Liver (tissue), 3 donors: ENCODE data around the gene CDK16.

Source experiments
- EGR1 ChIP-seq, 2 donors: IDR thresholded peaks; 2 replicates each; pipeline ENCODE4 v1.6.1; 2016 to 2018; ENCODE audit warnings: antibody characterized with exemption in 2 of 2, low read depth in 2 of 2
- FOXA1 ChIP-seq: IDR thresholded peaks from 2 replicates; pipeline ENCODE4 v1.6.1; 2016; ENCODE audit warnings: antibody characterized with exemption
- HNF4A ChIP-seq, 2 donors: conservative IDR thresholded peaks; 2 replicates each; pipeline ENCODE4 v1.6.1; 2016; ENCODE audit warnings: antibody characterized with exemption in 2 of 2, mild to moderate bottlenecking in 2 of 2
- JUND ChIP-seq, 2 donors: IDR thresholded peaks; 2 replicates each; pipeline ENCODE4 v1.6.1; 2016; ENCODE audit warnings: antibody characterized with exemption in 2 of 2
- NR2F2 ChIP-seq: IDR thresholded peaks from 2 replicates; pipeline ENCODE4 v1.6.1; 2016; ENCODE audit warnings: antibody characterized with exemption
- RAD21 ChIP-seq, 2 donors: IDR thresholded peaks; 2 replicates each; pipeline ENCODE4 v1.6.1; 2016; ENCODE audit warnings: antibody characterized with exemption in 2 of 2, mild to moderate bottlenecking in 2 of 2
- RXRA ChIP-seq, 2 donors: IDR thresholded peaks; 2 replicates each; pipeline ENCODE4 v1.6.1; 2017 to 2018; ENCODE audit warnings: antibody characterized with exemption in 2 of 2, mild to moderate bottlenecking in 1 of 2
- SP1 ChIP-seq: IDR thresholded peaks from 2 replicates; pipeline ENCODE4 v1.6.1; 2018; ENCODE audit warnings: antibody characterized with exemption, mild to moderate bottlenecking
- TAF1 ChIP-seq: conservative IDR thresholded peaks from 2 replicates; pipeline ENCODE4 v1.6.1; 2016; ENCODE audit warnings: antibody characterized with exemption, mild to moderate bottlenecking
- YY1 ChIP-seq: IDR thresholded peaks from 2 replicates; pipeline ENCODE4 v1.6.1; 2016; ENCODE audit warnings: antibody characterized with exemption, mild to moderate bottlenecking
- TF ChIP-seq, protein P1 (sequence below): fragments of 150-350 bp; IDR thresholded peaks from 2 replicates; pipeline ENCODE4 v1.5.1; 2017; ENCODE audit warnings: improper control_type of control experiment, low read depth, low read length; ENCODE audit not compliant: missing input control
- TF ChIP-seq, protein P2 (sequence below): IDR thresholded peaks from 2 replicates; pipeline ENCODE4 v1.6.1; 2016; ENCODE audit warnings: antibody characterized with exemption, mild to moderate bottlenecking
- TF ChIP-seq, protein P3 (sequence below): IDR thresholded peaks from 2 replicates; pipeline ENCODE4 v1.6.1; 2016; ENCODE audit warnings: antibody characterized with exemption
- TF ChIP-seq, protein P4 (sequence below): IDR thresholded peaks from 2 replicates; pipeline ENCODE4 v1.6.1; 2016; ENCODE audit warnings: antibody characterized with exemption
- donor health status: healthy.
- donor health status: healthy.

DNA sequence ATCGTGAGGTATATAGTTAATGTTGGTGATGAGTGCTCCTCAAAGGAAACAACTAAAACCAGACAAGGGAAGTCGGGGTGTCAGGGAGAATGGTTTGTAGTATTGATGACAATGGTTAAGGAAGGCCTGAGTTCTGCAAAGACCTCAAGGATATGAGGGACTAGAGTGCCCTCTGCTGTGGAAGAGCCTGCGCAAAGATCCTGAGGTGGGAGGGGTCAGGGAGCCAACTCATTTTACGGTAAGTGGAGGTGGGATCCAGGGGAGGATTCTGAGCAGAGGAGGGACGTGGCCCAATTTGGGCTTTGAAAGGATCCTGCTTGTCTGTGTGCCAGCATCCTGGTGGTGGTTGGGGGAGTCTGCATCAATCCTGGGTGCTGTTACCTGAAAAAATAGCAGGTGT is 13.5 kb upstream of the CDK16 start:
- TF ChIP-seq, protein P1, sequence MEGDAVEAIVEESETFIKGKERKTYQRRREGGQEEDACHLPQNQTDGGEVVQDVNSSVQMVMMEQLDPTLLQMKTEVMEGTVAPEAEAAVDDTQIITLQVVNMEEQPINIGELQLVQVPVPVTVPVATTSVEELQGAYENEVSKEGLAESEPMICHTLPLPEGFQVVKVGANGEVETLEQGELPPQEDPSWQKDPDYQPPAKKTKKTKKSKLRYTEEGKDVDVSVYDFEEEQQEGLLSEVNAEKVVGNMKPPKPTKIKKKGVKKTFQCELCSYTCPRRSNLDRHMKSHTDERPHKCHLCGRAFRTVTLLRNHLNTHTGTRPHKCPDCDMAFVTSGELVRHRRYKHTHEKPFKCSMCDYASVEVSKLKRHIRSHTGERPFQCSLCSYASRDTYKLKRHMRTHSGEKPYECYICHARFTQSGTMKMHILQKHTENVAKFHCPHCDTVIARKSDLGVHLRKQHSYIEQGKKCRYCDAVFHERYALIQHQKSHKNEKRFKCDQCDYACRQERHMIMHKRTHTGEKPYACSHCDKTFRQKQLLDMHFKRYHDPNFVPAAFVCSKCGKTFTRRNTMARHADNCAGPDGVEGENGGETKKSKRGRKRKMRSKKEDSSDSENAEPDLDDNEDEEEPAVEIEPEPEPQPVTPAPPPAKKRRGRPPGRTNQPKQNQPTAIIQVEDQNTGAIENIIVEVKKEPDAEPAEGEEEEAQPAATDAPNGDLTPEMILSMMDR, result no peak
- TF ChIP-seq JUND (IDR thresholded peaks at IDR 0.05) (no peak), EGR1 (IDR thresholded peaks at IDR 0.05; ENCODE audit: low read depth in 2 of 2) (no peak), YY1 (no peak), SP1 (no peak), RXRA (IDR thresholded peaks at IDR 0.05) (no peak), FOXA1 (no peak), NR2F2 (no peak), TAF1 (no peak), HNF4A (conservative IDR thresholded peaks at IDR 0.05) (no peak), RAD21 (IDR thresholded peaks at IDR 0.05) (no peak)
- TF ChIP-seq, protein P2, sequence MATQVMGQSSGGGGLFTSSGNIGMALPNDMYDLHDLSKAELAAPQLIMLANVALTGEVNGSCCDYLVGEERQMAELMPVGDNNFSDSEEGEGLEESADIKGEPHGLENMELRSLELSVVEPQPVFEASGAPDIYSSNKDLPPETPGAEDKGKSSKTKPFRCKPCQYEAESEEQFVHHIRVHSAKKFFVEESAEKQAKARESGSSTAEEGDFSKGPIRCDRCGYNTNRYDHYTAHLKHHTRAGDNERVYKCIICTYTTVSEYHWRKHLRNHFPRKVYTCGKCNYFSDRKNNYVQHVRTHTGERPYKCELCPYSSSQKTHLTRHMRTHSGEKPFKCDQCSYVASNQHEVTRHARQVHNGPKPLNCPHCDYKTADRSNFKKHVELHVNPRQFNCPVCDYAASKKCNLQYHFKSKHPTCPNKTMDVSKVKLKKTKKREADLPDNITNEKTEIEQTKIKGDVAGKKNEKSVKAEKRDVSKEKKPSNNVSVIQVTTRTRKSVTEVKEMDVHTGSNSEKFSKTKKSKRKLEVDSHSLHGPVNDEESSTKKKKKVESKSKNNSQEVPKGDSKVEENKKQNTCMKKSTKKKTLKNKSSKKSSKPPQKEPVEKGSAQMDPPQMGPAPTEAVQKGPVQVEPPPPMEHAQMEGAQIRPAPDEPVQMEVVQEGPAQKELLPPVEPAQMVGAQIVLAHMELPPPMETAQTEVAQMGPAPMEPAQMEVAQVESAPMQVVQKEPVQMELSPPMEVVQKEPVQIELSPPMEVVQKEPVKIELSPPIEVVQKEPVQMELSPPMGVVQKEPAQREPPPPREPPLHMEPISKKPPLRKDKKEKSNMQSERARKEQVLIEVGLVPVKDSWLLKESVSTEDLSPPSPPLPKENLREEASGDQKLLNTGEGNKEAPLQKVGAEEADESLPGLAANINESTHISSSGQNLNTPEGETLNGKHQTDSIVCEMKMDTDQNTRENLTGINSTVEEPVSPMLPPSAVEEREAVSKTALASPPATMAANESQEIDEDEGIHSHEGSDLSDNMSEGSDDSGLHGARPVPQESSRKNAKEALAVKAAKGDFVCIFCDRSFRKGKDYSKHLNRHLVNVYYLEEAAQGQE, result no peak
- TF ChIP-seq, protein P3, sequence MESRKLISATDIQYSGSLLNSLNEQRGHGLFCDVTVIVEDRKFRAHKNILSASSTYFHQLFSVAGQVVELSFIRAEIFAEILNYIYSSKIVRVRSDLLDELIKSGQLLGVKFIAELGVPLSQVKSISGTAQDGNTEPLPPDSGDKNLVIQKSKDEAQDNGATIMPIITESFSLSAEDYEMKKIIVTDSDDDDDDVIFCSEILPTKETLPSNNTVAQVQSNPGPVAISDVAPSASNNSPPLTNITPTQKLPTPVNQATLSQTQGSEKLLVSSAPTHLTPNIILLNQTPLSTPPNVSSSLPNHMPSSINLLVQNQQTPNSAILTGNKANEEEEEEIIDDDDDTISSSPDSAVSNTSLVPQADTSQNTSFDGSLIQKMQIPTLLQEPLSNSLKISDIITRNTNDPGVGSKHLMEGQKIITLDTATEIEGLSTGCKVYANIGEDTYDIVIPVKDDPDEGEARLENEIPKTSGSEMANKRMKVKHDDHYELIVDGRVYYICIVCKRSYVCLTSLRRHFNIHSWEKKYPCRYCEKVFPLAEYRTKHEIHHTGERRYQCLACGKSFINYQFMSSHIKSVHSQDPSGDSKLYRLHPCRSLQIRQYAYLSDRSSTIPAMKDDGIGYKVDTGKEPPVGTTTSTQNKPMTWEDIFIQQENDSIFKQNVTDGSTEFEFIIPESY, result no peak
- TF ChIP-seq, protein P4, sequence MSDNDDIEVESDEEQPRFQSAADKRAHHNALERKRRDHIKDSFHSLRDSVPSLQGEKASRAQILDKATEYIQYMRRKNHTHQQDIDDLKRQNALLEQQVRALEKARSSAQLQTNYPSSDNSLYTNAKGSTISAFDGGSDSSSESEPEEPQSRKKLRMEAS, result no peak
